NCI-H69 (cell line): Measurements from ENCODE around the gene SULF2.

ENCODE experiments used
- DNase-seq: peaks from one replicate; lab custom pipeline; 2025; lab: John Stamatoyannopoulos, UW

SULF2 gene

DNA sequence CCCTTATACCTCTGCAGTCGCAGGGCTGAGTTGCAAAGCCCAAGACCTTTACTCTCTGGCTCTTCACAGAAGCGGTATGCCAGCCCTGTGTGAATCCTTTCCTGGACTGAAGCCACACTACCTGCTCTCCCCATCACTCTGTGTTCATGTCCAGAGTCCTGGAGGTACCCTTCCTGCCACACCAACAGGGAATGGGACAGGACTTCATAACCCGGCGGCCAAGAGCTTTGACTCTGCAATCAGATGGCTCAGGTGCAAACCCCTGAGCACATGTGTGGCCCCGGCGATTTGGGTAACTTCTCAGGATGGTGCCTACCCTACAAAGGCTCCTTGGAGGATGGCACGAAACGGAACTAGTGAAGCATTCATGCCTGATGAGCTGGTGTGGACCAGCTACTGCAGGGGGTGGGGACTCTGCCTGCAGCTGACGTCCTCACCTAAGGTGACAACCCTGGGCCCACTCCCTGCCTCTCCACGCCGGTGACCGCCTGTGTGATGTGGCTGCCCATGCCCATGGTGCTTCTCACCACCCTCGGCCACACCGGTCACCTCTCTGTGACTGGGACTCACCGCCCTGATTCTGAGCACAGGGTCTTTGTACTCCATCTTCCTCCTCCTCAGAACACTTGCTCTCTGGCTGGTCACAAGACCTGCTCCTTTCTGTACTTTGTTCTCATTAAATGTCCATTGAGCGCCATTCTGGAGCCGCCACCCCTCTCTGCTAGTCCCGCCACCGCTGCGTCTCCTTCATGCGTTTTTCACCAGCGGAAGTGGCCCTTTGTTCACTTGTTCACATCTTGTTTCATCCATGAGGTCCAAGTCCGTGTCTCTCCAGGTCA lies 116.7 kb downstream of the SULF2 start:
- DNase-seq, result no peak

DNA sequence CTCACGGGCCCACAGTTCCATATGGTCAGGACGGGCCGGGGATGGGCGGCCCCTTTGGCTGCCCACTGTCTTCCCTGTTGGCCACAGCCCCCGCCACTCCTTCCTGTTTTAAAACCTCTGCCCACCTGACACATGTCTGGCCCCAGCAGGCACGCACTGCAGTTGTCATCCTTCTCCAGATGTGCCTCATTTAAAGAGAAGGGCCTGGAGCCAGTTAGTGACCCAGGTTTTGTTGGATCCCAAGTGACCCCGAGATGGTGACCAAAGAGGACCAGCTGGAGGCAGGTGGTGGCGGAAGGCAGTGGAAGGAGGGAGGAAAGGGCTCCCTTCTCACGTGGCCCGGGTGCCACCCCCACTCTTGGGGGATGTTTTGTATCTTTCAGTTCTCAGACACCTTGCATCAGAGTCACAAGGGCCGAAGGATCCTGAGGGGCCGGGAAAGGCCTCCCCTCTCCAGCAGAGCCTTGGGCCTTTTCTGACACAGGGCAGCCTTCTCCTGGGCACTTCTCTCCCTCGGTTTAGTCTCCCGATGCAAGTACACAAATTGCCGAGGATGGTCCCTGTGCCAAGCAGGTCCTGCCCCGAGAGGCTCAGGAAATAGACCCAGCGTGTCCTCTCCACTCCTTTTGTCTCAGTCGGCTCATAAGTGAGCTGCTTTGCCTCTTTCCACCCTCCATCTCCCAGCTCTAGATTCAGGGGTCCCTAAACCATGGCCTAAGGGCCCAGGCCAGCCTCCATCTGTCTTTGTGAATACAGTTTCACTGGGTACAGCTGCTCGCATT lies 117.6 kb downstream of the SULF2 start:
- DNase-seq, result no peak

DNA sequence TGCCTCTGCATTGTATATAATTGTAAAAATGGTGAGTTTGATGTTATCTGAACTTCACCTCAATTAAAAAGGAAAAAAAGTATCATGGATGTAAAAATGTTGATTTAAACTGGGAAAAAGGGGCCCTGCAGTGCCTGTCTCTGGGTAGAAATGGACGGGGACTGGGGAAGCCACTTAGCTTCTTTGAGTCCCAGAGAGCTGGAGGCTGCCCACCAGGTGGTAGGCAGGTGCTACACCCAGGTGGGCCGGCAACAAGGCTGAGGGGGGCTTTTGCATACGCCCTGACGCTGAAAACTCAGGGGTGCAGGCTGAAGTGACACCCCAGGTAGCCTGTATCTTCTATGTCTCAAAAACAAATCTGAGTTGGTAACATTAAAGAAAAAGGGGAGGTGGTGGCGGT lies 118.2 kb downstream of the SULF2 start:
- no peak for DNase-seq

DNA sequence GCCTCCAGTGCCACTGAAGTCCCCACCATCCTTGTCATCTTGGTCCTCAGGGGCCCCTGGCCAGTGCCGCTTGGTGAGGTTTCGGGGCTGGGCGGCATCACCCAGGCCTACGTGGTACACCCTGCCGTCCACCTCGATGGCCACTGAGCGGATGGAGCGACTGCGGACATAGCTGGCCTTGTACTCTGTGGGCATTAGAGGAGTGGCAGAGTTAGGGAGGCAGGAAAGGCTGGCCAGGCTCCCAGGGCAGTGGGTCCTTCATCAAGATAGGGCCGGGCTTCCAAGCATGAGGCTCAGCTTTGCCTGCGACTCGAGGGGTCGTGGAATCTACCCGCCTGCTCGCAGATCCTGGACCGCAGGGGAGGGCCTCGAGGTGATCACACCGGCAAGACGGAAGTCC lies 119.0 kb downstream of the SULF2 start:
- DNase-seq, result no peak

DNA sequence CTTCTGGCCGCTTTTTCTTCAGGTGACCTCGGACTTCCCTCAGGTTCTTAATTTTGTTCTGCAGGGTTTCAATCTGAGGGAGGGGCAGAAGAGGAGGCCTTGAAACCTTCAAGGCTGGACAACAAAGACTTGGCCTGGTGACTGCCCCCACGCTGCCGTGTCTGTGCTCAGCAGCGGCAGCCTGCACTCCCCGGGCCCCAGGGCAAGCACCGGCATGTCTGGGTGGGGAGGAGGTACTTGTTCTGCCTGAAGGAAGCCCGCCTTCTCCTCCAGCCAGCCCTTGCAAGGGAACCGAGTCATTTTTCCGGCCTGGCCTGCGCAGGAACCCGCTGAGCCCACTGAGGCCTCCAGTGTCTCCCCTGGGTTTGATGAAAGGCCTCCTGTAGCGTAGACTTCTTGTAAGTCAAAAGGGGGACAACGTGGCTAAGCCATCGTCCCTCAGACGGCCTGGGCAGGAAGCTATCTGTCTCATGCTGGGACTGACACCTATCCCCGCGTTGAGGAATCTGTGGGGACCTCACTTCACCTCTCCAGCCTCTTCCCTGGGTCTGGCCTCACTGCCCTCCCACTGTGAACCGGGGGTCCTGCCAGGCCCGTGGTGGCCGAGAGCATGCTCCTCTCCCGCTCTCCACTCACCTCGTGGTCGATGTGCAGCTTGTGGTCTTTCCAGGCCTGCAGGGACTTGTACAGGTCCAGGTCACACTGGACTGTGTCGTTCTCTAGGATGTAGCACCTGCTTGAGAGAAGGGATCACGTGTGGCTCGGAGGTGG lies 119.9 kb downstream of the SULF2 start:
- DNase-seq, result no peak

DNA sequence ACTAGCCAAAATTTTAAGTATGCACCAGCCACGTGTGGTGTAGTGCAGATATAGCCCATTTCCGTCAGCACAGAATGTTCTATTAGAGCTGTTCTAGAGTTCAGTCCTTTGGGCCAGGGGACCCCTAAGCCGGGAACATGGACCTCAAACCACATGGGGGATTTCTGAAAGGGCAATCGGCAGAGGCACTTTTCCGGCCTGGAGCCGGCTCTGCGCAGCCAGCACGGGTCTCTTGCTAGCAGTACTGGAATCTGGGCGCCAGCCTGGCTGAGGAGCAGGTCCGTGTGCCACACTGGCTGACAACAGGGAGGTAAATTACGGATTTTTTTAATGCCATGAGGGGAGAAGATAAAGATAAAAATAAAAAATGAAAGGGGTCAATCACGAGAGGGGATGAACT lies 120.5 kb downstream of the SULF2 start:
- no peak for DNase-seq

DNA sequence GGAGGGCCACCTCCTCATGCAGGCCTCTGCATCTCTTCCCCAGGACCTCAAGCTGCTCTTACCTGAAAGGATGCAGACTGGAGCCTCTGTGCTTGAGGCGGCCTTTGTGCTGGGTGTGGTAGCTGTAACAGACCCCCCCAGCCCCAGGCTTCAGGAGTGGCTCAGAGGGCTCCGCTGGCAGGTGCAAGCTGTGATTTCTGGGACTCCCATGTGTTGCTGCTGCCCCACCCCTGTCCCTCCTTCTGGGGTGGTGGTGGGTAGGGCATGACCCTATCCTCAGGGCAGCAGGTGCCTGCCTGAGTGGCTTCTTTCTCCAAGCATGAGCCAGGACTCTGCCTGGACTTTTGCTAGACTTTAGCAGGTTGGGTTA lies 121.2 kb downstream of the SULF2 start:
- no peak for DNase-seq

DNA sequence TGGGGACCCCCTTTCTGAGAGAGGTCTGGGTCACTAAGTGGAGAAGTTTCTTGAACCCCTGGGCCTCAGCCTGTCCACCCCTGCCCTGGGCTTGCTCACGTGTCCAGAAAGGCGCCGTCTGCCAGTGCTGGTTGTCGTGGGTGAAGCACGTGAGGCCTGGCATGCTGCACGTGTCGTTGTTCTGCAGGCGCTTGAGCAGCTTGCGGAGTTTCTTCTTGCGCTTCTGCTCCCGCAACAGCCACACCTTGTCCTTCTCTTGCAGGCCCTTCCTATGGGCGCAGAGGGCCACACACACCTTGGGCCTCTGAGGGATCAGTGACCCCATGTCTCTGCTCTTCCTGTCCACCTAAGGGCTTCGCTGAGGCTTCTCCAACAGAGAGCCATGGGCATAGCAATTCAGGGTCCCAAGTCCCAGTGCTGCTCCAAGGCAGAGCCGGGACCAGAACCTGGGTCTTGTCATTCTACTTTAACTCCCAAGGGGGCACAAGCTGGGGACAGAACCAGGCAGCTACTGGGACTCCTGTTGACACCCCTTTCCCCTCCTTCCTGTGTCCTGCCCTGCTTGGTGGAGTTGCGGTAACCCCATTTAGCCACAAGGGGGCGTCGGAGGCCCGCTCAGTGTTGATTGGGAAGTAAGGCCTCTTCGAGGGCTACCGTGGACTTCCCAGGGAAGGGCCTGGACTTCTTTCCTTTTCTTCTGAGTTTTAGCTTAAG lies 121.8 kb downstream of the SULF2 start:
- DNase-seq, result peak; percentile 51

DNA sequence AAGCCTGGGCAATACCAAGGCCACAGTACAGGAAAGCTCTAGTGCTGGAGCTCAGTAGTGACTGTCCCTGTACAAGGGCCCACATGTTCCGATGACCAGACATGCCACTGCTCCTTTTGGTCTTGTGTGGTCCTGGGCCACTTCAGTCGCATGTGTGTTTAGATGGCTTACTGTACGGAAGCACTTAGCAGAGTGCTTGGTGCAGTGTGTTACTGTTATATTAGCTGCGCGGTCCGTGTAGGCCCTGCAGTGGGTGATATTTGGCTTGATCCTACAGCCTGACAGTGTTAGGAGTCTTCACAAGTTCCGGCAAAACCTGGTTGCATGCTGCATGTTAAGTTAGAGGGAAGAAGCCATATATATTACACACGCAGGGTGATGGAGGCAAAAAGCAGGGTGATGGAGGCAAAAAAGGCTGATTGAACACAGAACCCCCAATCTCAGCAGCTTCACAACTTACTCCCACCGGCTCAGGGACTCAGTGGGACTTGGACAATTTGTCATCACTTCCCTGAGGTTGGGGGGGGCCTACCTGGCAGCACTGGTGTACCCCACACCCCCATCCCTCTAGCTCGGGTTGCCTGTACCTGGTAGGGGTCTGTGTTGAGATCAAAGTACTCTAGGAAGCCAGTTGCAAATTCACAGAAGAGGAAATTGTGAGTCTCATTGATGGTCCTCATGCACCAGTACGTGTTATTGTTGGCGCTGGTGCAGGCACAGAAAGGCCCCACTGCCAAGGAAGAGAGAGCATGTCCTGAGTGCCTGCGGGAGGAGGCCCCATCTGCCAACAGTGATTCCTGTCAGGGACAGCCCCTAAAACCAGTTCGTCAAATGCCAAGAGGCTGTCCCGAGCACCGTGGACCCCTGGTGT lies 122.6 kb downstream of the SULF2 start:
- DNase-seq, result no peak

DNA sequence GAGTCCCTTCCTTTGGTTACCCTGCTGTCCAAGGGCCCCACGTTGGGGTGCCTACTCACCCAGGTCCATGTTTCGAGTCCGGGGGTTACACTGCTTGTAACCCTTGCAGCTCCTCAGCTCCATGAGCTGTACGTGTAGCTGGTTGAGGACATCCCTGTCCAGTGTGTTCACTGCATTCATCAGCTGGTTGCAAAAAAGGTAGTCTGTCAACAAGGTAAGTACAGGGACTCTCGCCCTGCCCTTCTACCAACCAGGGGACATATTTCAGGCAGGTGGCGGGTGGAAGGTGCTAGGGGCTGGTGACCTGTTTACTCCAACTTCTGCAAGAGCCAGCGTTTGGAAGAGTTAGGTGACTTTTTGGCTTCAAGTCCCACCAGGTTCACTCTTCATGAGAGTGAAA lies 123.6 kb downstream of the SULF2 start:
- no peak for DNase-seq

DNA sequence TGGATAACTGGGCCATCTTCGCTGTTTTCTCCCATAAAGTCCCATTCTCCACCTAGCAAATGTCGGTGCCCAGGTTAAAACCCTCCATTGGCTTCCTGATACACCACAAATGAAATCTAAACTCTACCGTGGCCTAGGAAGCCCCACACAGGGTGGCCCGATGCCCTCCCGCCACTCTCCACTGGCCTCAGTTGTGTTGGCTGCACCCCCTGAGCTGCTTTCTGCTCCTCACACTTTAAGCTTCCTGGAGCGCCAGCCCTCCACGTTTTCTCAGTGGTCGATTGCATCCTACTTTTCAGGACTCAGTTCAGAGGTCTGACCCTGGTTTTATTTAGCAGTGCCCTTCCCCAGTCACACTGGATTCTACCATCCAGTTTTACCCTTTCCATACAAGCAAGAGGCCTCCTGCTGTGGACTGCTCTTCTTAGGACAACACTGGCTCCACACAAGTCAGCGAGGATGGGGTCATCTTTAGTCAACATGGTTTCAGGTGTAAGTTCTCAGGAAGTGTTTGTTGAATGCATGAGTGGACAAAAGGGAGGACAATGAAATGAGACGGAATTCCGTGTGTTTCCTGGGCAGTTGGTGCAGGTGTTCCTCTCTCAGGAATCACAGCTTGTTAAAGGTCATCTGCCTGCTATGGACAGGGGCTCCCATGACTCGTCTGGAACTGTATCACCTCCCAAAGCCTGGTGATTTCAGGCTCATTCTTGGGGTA lies 124.1 kb downstream of the SULF2 start:
- DNase-seq, result no peak

DNA sequence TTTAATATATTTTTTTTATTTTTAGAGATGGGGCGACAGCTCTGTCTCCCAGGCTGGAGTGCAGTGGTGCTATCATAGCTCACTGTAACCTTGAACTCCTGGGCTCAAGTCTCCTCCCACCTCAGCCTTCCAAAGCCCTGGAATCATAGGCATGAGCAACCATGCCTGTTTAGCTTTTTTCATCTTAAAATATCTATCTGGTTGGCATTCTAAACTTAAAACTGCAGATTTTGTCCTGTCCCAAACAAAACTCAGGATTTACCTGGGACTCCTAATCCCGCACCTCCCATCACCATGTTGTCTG lies 124.7 kb downstream of the SULF2 start:
- no peak for DNase-seq

DNA sequence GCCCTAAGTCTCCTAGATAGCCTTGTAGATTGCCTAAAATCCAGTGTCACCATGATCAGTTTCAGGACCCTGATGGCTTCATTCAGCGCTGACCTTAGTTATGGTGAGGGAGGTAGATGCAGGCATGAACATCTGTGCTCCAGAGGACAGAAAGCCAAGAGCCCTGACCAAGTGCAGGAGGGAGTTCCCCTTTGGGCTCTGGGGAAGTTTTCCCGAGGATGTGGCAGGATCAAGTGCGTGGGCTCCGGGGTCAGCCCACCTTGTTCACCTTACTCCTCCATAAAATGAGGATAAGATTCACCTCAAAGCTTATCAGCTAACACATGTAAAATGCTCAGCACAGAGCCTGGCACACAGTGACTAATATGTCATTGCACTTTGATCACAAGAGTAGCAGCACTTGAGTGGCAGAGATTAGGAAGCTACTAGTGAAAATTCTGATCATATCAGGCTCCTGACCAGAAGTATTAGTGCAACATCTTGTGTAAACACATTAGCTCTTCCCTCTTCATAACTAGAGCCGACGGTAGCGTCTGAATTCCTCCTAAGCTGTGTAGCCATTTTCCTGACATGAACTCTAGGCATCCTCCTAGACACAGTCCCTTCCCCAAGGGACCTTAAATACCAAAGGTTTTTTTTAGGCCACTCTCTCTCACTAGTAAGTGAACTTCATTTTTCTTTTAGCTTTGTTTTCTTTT lies 125.2 kb downstream of the SULF2 start:
- no peak for DNase-seq

DNA sequence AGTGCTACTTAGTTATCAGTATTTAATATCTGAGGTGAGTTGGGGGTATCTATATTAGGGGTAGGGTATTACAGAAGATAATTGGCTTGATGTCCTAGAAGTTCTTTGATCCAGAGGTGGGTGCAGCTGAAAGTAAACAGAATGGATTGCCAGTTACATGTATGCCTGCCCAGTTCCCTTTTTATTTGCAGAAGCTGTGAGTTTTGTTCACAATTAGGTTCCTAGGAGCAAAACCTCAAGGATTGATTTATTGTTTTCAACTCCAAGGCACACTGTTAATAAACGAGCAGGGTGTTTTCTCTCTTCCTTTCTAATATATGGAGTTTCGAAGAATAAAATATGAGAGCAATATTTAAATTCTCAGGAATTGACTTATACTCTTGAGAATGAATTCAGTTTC lies 129.0 kb downstream of the SULF2 start:
- DNase-seq, result no peak

DNA sequence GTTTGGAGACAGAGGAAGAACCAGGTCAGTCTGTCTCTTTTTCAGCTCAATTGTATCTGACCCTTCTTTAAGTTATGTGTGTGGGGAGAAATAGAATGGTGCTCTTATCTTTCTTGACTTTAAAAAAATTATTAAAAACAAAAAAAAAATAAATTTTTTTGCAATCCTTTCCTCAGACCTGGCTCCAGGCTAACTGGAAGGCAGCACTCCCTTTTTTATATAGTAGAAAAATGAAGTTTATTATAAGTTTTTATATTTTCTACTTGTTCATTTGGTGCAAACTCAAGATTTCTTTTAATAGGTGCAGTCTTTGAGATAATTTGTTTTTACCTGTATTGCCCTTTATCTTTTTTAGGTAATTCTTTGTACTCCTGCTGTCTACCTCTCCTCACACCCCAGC lies 129.6 kb downstream of the SULF2 start:
- DNase-seq, result no peak

DNA sequence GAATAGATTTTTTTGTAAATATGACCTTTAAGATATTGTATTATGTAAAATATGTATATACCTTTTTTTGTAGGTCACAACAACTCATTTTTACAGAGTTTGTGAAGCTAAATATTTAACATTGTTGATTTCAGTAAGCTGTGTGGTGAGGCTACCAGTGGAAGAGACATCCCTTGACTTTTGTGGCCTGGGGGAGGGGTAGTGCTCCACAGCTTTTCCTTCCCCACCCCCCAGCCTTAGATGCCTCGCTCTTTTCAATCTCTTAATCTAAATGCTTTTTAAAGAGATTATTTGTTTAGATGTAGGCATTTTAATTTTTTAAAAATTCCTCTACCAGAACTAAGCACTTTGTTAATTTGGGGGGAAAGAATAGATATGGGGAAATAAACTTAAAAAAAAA lies 130.9 kb downstream of the SULF2 start:
- DNase-seq, result no peak

DNA sequence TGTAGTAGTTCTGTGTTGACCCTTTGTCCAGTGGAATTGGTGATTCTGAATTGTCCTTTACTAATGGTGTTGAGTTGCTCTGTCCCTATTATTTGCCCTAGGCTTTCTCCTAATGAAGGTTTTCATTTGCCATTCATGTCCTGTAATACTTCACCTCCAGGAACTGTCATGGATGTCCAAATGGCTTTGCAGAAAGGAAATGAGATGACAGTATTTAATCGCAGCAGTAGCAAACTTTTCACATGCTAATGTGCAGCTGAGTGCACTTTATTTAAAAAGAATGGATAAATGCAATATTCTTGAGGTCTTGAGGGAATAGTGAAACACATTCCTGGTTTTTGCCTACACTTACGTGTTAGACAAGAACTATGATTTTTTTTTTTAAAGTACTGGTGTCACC lies 131.4 kb downstream of the SULF2 start:
- DNase-seq, result no peak

DNA sequence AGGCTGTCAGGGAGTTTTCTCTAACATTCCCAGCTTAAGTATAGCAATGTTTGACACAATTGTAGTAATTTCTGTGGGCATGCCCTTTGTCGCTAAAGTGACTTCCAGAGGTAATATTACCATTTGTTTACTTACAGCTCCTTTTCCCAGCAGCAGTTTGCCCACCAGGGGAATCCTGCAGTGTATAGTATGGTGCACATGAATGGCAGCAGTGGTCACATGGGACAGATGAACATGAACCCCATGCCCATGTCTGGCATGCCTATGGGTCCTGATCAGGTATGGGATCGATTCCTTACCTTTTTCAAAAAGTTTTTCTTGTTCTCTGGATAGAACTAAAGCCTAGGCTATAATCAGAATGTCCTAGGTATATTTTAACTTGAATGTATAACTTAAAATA lies 132.5 kb downstream of the SULF2 start:
- DNase-seq, result no peak

DNA sequence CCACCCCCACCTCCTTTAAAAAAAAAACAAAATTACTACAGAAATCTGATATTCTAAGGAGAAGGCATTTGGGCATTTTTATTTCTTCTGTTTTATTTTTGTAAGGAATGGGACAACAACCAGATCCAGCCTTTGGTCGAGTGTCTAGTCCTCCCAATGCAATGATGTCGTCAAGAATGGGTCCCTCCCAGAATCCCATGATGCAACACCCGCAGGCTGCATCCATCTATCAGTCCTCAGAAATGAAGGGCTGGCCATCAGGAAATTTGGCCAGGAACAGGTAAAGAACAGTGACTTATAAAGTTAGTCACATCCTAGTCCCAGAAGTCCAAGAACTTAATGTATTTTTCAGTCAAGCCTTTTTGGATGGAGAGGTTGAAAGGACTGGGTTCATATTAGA lies 133.0 kb downstream of the SULF2 start:
- DNase-seq, result no peak

DNA sequence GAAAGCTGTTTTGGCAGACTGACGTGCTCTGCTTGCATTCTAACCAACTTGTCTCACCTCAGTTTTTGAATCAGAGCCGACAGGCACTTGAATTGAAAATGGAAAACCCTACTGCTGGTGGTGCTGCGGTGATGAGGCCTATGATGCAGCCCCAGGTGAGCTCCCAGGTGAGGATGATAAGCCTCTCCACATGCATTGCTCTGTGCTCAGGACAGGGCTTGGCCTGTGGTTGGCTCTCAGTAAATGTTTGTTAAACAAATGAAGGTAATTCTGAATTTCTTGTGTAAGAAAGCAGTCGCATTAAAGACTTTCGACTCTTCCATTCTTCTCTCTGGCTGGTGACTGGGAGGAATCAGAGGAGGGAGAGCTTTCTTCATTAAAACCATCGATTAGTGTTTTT lies 136.3 kb downstream of the SULF2 start:
- DNase-seq, result no peak
